ENCODE measurements around the gene HMCN1. TPM values are rescaled to one million over a fixed set of nuclear protein-coding genes. Genes with fewer than 3 reads are reported as not detected.

HMCN1 gene
- total and polyA plus RNA-seq, 11 donors = 2.1 to 14.1 (median 5.6) TPM

- intact Hi-C loops (cut with DNase I) = loop anchor here in 1 of 10 donors (10.0 kb wide), 1 partner anchor 356 kb away; the partner anchor contains the start of gene HMCN1
- TF ChIP-seq CTCF (IDR thresholded peaks at IDR 0.05) (no peak), POLR2A (IDR thresholded peaks at IDR 0.05) (no peak)
- no peak for ATAC-seq
- no peak overlapping the region for H3K4me3 ChIP-seq
- no peaks in the 10 kb centered on the region for H3K9me3 ChIP-seq
- peaks cover 0 to 29% (median 0%) of the 10 kb centered on the region in 9 donors for H3K36me3 ChIP-seq
- no peaks in the 10 kb centered on the region for H3K27me3 ChIP-seq
- H3K27ac ChIP-seq = no peak overlapping the region
- DNase-seq = no peak
- H3K4me1 ChIP-seq = peaks cover 0 to 19% (median 8%) of the 10 kb centered on the region in 12 donors
These were observed 357.1 kb downstream of the HMCN1 start for GRCh38 chr1:186091222-186091720.

GRCh38 chr1:186093437-186093836, 359.2 kb downstream of the HMCN1 start:
- intact Hi-C loops (cut with DNase I) = loop anchor here in 1 of 10 donors (10.0 kb wide), 1 partner anchor 359 kb away; the partner anchor contains the start of gene HMCN1
- Histone ChIP-seq H3K9me3 (no peaks in the 10 kb centered on the region), H3K36me3 (peaks cover 0 to 12% (median 0%) of the 10 kb centered on the region in 9 donors), H3K27me3 (no peaks in the 10 kb centered on the region), H3K4me1 (peaks cover 0 to 19% (median 8%) of the 10 kb centered on the region in 12 donors), H3K4me3 (no peak overlapping the region), H3K27ac (peak overlapping the region in 7 of 12 donors; percentile 20 to 54 (median 41))
- peak in 4 of 5 donors; percentile 32 to 68 (median 35) for DNase-seq
- WGBS, 4 donors = 28 to 39% (median 31%) methylated on average over 2 of the region's 2 CpGs
- no peak for TF ChIP-seq CTCF (IDR thresholded peaks at IDR 0.05)
- no peak for TF ChIP-seq POLR2A (IDR thresholded peaks at IDR 0.05)
- peak in 3 of 4 donors; percentile 65 to 88 (median 78) for ATAC-seq

GRCh38 chr1:186094172-186094571, 360.0 kb downstream of the HMCN1 start:
- Histone ChIP-seq H3K4me3 (no peak overlapping the region), H3K36me3 (peaks cover 0 to 6% (median 0%) of the 10 kb centered on the region in 9 donors), H3K27me3 (no peaks in the 10 kb centered on the region), H3K9me3 (no peaks in the 10 kb centered on the region), H3K27ac (peak overlapping the region in 8 of 12 donors; percentile 20 to 54 (median 39)), H3K4me1 (peaks cover 0 to 19% (median 8%) of the 10 kb centered on the region in 12 donors)
- intact Hi-C loops (cut with DNase I) = loop anchor here in 1 of 10 donors (10.0 kb wide), 1 partner anchor 359 kb away; the partner anchor contains the start of gene HMCN1
- TF ChIP-seq CTCF (IDR thresholded peaks at IDR 0.05) = no peak
- no peak for TF ChIP-seq POLR2A (IDR thresholded peaks at IDR 0.05)
- peak in 1 of 4 donors; percentile 50 for ATAC-seq
- WGBS, 4 donors = 47 to 53% (median 50%) methylated on average over 2 of the region's 2 CpGs
- DNase-seq = no peak

GRCh38 chr1:186099336-186100104, 365.3 kb downstream of the HMCN1 start:
- ATAC-seq (no peak), DNase-seq (no peak)
- TF ChIP-seq POLR2A (IDR thresholded peaks at IDR 0.05) (no peak), CTCF (IDR thresholded peaks at IDR 0.05) (no peak)
- H3K4me3 ChIP-seq = no peak overlapping the region
- no peaks in the 10 kb centered on the region for H3K9me3 ChIP-seq
- peaks cover 0 to 7% (median 0%) of the 10 kb centered on the region in 9 donors for H3K36me3 ChIP-seq
- no peak overlapping the region for H3K27ac ChIP-seq
- intact Hi-C loops (cut with DNase I) = loop anchor here in 2 of 10 donors (5.0 to 10.0 kb wide), 2 partner anchors 197 to 365 kb away; partner anchors contain the start of gene HMCN1 (in 1 of the 2)
- peaks cover 0 to 21% (median 4%) of the 10 kb centered on the region in 12 donors for H3K4me1 ChIP-seq
- no peaks in the 10 kb centered on the region for H3K27me3 ChIP-seq
- 83 to 88% (median 84%) methylated on average over 4 of the region's 4 CpGs for WGBS, 4 donors

Data from heart left ventricle (tissue), 16 donors.